ENCODE data around the gene PODN.

Gene PODN

GRCh38 chr1:53114581-53115400 lies 52.8 kb downstream of the PODN start:
- DNase-seq (ENCODE audit: low read depth) = no peak

GRCh38 chr1:53115403-53116306 lies 53.6 kb downstream of the PODN start:
- no peak for DNase-seq (ENCODE audit: low read depth)

DNA sequence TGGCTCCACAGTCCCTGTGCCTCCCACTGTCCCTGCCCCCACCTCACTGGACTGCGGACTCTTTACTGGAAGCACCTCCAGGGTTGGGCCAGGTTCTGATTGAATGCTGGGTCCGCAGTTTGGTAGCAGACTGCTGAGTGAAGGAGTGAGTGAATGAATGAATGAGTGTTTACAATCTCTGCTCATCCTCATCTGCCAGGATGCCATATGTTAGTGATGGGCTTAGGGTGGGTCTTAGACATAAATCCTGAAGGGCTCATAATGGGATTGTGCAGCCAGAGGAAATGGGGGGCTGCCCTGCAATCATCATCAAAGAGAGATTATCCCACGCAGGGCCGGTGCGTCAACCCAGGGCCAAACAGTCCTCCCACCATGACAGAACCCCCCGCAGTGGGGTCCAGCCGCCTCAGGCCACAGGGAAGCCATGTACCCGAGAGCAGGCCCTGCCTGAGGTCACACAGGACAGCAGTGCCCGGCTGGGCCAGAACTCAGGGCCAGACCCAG lies 54.3 kb downstream of the PODN start:
- DNase-seq (ENCODE audit: low read depth) = no peak

GRCh38 chr1:53116933-53117600 lies 55.1 kb downstream of the PODN start:
- DNase-seq (ENCODE audit: low read depth) = no peak

DNA sequence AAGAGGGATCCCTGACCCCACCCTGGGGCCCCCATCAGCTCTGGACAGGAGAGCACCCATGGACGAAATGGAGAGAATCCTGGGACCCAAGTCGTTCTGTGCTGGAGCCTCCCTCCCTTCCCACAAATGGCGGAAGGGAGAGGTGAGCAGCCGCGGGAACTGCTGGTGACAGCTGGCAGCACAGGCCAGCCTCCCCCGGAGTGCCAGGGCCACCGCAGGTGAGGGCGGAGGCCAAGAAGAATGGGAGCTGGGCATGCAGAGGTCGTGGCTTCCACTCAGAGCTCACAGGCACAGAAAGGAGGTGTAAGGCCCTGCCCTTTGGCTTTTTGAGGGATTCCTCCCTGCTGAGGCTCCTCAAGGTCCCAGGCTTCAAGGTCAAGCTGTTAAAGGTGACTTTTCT lies 55.8 kb downstream of the PODN start:
- DNase-seq (ENCODE audit: low read depth) = no peak

- DNase-seq (ENCODE audit: low read depth) = no peak
These were observed 58.6 kb downstream of the PODN start for GRCh38 chr1:53120659-53121058.

DNA sequence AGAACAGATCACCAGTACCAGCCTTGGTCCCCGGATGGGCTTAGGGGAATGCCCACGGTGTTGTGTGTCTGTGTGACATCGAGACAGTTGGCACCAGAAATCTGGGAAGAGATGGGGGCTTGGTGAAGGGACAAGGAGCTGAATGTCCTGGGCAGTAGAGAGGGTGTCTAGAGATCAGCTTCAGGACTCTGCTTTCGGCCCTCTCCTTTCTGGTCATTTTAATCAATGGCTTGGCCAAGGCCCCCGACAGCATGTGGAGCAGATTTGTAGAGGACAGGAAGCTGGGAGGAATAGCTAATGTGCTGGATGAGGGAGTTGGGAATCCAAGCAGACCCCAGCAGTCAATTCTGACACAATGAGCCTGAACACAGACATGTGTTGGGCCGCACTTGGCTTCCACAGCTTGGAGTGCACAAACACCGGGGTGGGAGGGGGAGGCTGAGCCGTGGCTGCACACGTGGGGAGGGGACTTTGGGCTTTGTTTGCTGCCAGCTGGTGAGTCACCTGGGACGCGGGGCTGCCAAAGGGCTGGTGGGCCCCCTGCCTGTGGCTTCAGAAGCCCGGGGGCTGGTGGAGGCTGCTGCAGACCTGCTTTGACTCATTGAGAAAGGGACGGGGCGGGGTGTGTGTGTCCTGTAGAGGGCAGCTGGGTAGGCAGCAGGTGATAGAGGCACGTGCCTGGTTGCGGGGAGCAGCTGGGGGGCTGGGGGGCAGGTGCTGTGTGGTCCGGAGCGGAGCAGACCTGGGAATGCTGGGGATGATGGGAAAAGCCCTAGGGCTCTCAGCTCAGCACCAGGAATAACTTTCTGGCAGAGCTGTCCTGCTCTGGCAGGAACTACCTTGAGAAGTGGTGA lies 59.5 kb downstream of the PODN start:
- DNase-seq (ENCODE audit: low read depth) = no peak

DNA sequence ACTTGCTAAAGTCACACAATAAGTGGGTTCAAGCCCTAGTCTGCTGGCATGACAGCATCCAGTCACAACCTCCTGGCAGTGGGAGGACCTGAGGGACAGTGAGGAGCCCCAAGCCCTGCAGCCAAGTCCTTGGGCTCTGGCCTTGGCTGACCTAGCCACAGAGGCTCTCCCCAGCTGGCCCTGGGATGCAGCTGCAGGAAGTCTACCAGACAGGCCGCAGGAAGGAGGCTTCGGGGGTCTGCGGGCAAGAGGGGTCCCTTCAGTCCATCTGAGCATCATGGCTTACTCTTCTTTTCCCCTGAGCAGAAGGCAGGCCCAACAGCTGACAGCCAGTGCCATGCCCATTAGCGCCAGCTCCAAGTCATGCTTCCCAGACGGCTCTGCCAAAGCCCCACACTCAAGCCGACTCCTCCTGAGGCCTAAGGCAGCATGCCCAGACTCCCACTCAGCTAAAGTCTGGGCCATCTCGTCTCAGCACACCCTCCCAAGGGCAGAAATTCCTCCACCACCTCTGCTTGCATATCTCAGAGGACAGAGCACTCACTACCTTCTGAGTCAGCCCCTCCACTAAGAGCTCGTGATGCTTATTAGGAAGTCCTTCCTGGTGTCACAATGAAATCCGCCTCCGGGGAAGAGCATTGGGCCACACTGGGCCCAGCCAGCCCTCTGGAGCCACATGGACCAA lies 60.3 kb downstream of the PODN start:
- no peak for DNase-seq (ENCODE audit: low read depth)

DNA sequence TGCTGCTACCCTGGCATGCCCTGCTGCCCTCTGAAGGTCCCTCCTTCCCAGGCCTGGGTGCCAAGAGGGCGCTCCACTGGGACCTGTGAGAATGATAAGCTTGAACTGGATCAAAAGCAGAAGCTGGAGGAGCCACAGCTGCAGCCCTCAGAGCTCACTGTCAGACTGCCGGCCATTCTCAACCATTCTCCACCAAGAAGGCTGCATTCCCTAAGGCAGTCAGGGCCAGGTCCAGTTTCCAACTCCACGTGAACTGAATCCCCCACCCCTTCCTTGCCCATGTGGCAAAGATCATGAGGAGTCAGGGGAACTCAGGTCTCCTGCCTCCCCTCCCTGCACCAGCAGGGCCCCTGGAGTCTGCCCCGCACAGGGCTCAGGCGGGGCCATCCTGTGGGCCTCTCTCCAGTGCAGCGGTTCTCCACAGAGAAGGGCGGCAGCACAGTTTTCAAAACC lies 61.0 kb downstream of the PODN start:
- DNase-seq (ENCODE audit: low read depth) = no peak

GRCh38 chr1:53123453-53124140 lies 61.6 kb downstream of the PODN start:
- DNase-seq (ENCODE audit: low read depth) = no peak

DNA sequence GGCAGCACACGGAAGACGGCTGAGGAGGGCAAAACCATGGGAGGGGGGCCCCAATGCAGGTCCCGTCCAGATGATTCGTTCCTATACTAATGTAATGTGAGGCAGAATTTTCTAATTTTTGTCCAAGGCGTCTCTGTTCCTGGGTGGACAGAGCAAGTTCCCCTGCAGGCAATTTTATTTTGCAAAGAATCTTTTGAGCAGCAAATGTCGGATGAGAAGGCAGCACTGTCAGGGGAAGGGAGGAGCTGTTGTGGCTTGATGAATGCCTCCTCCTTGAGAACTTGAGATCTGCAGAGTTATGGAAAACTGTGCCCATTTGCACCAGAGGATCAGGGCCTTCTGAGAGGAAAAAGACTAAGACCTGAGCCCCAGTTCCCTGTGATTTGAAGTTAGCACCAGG lies 63.1 kb downstream of the PODN start:
- DNase-seq (ENCODE audit: low read depth) = no peak

DNA sequence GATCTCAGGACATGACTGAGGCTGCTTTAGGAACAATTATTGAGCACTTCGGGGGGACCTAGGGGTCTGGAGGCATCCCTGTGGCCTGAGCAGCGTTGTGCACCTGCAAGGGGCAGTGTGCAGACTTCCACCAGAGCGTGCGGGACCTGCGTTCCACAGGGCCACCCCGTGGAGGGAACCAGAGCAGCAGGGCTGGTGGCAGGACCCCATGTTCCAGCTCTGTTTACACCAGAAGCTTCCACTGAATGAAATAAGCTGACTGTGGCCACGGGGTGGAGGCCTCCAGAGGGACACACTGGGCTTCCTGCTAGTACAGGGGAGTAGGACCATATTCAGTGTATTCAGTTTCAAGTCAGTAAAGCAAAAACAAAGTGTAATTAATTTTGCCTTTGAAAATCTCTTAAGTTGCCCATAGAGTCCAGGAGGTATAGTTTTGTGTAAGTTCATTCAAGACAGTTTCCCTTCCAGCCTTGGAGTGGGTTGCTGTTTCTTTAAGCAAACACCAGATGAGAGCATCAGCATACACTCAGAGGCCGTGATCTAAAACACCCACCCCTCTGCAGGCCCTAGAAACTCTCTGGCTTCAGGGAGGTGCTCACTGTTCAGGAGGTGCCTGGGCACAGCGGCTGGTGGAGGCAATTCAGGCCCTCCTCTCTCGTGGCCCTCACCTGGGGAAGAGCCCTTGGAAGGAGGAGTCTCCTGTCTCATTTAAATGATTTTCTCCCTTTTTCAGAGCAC lies 63.8 kb downstream of the PODN start:
- no peak for DNase-seq (ENCODE audit: low read depth)

DNA sequence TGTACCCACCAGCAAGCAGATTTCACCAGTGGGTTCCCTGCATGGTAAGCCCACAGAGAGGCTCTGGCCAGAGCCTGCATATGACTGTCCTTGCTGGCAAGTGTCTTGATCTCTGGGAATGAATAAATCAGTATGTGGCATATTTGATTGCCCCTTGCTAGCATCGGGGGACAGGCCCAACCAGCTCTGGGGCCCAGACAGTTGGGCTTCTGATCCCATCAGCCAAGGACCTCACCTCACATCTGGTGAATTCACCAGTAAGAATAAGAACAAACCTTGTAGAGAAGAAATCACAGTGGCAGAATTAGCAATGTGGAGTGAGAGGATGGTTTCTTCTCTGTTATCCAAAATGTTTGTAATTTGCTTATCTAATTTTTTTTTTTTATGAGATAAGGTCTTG lies 64.5 kb downstream of the PODN start:
- DNase-seq (ENCODE audit: low read depth) = no peak

GRCh38 chr1:53127546-53127945 lies 65.5 kb downstream of the PODN start:
- no peak for DNase-seq (ENCODE audit: low read depth)

- no peak for DNase-seq (ENCODE audit: low read depth)
These were observed 66.4 kb downstream of the PODN start for GRCh38 chr1:53128401-53128800.

- no peak for DNase-seq (ENCODE audit: low read depth)
These were observed 68.0 kb downstream of the PODN start for GRCh38 chr1:53129891-53130597.

GRCh38 chr1:53130598-53130877 lies 68.5 kb downstream of the PODN start:
- DNase-seq (ENCODE audit: low read depth) = no peak

DNA sequence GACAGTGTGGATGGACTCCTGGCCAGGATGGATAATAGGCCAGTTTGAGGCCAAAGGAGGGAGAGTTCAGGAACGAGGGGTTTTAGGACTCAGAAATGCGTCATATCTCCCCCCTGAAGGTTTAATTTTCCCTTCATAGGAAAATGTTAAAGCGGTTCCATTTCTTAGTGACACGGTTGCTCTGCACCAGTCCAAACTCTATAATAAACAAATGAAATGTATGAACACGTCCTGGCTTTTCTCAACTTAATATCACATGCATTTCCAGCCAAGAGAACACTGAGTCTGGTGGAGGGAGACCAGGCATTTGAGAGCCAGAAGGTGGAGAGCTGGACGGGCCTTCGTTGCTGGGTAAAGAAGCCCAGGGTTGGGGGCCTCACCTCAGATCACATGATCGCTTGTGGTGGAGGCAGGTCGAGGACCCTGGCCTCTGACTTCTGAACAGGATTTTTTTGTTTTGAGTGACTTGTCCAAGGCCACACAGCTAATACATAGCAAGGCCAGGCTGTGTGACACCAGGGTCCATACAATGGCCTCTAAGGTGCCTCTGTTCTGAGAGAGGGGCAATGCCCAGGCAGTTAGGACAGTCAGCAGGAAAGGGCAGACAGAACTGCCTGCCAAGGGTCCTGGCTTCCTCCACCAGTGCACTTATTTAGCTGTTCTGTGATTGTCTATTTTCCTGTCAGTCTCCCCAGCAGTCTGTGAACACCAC lies 69.0 kb downstream of the PODN start:
- no peak for DNase-seq (ENCODE audit: low read depth)

DNA sequence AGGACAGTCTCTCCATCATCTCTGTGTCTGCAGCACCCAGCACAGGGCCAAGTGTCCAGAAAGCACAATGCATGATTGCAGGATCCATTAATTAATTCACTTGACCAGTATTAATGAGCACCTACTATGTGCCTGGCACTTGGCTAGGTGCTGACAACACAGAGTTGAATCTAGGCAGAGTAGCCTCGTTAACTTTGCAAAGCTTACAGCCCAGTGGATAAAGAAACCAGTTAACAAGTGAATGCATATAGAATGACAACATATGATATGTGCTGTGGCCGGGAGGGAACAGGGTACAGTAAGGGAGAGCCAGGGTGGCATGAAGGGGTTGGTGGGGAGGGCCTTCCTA lies 69.6 kb downstream of the PODN start:
- DNase-seq (ENCODE audit: low read depth) = no peak
